ENCODE results near the gene TMC4. TPM values are rescaled to one million over a fixed set of nuclear protein-coding genes. Genes with fewer than 3 reads are reported as not detected.
"Not testable (repeated sequence)": the region's sequence is repeated elsewhere in the genome, so short reads cannot be mapped to it uniquely, and the experiment has no call there.

TMC4 gene
- total and polyA plus RNA-seq, 2 donors (not counting 1 experiment from before 2014, with no cell fraction given): not detected

DNA sequence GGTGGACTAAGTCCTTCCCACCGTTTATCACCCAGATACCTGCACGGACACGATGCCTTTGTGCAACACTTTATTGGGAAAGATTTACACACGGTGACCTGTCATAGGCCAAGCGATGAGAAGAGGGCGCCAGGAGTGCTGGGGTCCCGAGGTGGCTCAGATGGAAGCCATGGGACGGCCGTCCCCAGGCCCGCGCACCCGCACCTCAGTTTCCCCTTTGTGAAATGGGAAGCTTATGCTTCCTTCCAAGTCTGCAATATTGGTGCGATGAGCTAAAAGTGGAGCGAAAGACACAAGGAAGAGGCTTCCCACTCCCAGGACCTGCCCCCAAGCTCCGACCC is 369 bp upstream of the TMC4 start:
- ATAC-seq (ENCODE audit: low read depth) (no peak), DNase-seq (no peak)
- H3K4me1 Mint-ChIP-seq: peaks cover 18% of the 10 kb centered on the region
- WGBS (ENCODE audit: insufficient coverage): 54% methylated on average over 14 of the region's 15 CpGs
- no peak for TF ChIP-seq EZH2 (IDR thresholded peaks at IDR 0.05; ENCODE audit: borderline replicate concordance, insufficient read depth, low read depth, low read length, poor library complexity, severe bottlenecking)
- TF ChIP-seq, protein P1, sequence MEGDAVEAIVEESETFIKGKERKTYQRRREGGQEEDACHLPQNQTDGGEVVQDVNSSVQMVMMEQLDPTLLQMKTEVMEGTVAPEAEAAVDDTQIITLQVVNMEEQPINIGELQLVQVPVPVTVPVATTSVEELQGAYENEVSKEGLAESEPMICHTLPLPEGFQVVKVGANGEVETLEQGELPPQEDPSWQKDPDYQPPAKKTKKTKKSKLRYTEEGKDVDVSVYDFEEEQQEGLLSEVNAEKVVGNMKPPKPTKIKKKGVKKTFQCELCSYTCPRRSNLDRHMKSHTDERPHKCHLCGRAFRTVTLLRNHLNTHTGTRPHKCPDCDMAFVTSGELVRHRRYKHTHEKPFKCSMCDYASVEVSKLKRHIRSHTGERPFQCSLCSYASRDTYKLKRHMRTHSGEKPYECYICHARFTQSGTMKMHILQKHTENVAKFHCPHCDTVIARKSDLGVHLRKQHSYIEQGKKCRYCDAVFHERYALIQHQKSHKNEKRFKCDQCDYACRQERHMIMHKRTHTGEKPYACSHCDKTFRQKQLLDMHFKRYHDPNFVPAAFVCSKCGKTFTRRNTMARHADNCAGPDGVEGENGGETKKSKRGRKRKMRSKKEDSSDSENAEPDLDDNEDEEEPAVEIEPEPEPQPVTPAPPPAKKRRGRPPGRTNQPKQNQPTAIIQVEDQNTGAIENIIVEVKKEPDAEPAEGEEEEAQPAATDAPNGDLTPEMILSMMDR (IDR thresholded peaks at IDR 0.05): no peak
- H3K9me3 Mint-ChIP-seq (ENCODE audit: insufficient read depth): no peaks in the 10 kb centered on the region
- no peaks in the 10 kb centered on the region for H3K9me3 ChIP-seq (ENCODE audit: control extremely low read depth in 1 of 3, control insufficient read depth in 2 of 3, insufficient read depth in 1 of 3, low read length in 2 of 3)
- H3K27me3 Mint-ChIP-seq: no peaks in the 10 kb centered on the region
- H3K27me3 ChIP-seq (replicated peaks in 1 of 4; ENCODE audit: control extremely low read depth in 1 of 4, control insufficient read depth in 3 of 4, insufficient read depth in 4 of 4, low read length in 3 of 4): peaks cover 0 to 10% (median under 1%) of the 10 kb centered on the region in 4 experiments
- H3K36me3 ChIP-seq (replicated peaks in 1 of 2; ENCODE audit: control extremely low read depth in 1 of 2, control insufficient read depth in 1 of 2, extremely low read depth in 1 of 2, insufficient read depth in 2 of 2, low read length in 1 of 2): peaks cover 0 to 1% of the 10 kb centered on the region in 2 experiments
- H2AFZ ChIP-seq (ENCODE audit: insufficient read depth, low read depth, low read length, poor library complexity, severe bottlenecking): no peak overlapping the region
- no peak overlapping the region for H3K4me3 Mint-ChIP-seq
- CTCF ChIA-PET: interaction anchor here (0.9 to 8.5 kb wide), 3 partner anchors 17 to 59 kb away, joined by 3 to 50 read pairs (median 3); partner anchors contain the start of genes MBOAT7 and TSEN34
- H3K27ac Mint-ChIP-seq: no peak overlapping the region
- POLR2A ChIA-PET: interaction anchor here (0.6 to 1.8 kb wide), 2 partner anchors 16 to 443 kb away, joined by 8 read pairs; partner anchors contain the start of gene MBOAT7
- no peak overlapping the region for H3K27ac ChIP-seq (ENCODE audit: low read length in 2 of 2)
- peaks cover 7% of the 10 kb centered on the region for H4K20me1 ChIP-seq (ENCODE audit: control insufficient read depth, insufficient read depth, low read length, poor library complexity, severe bottlenecking)
- H3K79me2 ChIP-seq (ENCODE audit: control insufficient read depth, insufficient read depth, low read length): no peaks in the 10 kb centered on the region
- no peak overlapping the region for H3K9ac ChIP-seq (ENCODE audit: low read length)
- peaks cover 16 to 21% of the 10 kb centered on the region in 2 donors for H3K4me1 ChIP-seq (ENCODE audit: control insufficient read depth in 2 of 2, insufficient read depth in 2 of 2, low read length in 2 of 2)
- H3K4me3 ChIP-seq (ENCODE audit: control extremely low read depth in 1 of 5, extremely low read depth in 1 of 5, insufficient read depth in 1 of 5, low read depth in 2 of 5, low read length in 4 of 5): no peak overlapping the region
- peak overlapping the region; percentile 49 for H3K4me2 ChIP-seq (replicated peaks; ENCODE audit: low read depth, low read length, poor library complexity, severe bottlenecking)
- intact Hi-C loops (cut with micrococcal nuclease): loop anchor here (1.0 kb wide), 1 partner anchor 16 kb away; the partner anchor contains the start of gene MBOAT7

DNA sequence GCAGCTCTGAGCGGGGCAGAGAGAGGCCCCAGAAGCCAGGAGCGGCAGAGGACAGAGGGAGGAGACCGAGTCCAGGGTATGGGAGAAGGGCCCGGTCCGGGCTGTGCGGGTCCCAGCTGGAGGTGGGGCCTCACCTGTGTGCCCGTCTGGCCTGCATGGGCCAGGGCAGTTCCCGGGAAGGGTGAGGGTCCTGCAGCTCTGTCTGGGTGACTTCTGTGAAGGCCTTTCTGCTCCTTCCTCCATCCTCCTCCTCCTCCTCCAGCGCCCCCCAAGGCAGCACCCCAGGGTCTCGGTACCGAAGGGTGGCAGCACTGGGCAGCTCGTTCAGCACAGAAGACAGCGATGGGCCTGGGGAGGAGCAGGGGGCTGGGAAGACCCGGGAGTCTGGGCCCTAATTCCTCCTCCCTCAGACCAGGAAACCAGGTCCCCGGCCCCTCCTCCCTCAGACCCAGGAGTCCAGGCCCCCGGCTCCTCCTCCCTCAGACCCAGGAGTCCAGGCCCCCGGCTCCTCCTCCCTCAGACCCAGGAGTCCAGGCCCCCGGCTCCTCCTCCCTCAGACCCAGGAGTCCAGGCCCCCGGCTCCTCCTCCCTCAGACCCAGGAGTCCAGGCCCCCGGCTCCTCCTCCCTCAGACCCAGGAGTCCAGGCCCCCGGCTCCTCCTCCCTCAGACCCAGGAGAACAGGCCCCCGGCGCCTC is 1.1 kb downstream of the TMC4 start:
- ATAC-seq (ENCODE audit: low read depth); H3K79me2 ChIP-seq (ENCODE audit: control insufficient read depth, insufficient read depth, low read length); intact Hi-C loops (cut with micrococcal nuclease); H3K9me3 ChIP-seq (ENCODE audit: control extremely low read depth in 1 of 3, control insufficient read depth in 2 of 3, insufficient read depth in 1 of 3, low read length in 2 of 3); H3K27ac ChIP-seq (ENCODE audit: low read length in 2 of 2); H3K36me3 ChIP-seq (replicated peaks in 1 of 2; ENCODE audit: control extremely low read depth in 1 of 2, control insufficient read depth in 1 of 2, extremely low read depth in 1 of 2, insufficient read depth in 2 of 2, low read length in 1 of 2); H3K9me3 Mint-ChIP-seq (ENCODE audit: insufficient read depth); H4K20me1 ChIP-seq (ENCODE audit: control insufficient read depth, insufficient read depth, low read length, poor library complexity, severe bottlenecking); H3K4me3 Mint-ChIP-seq; H3K27me3 Mint-ChIP-seq; H2AFZ ChIP-seq (ENCODE audit: insufficient read depth, low read depth, low read length, poor library complexity, severe bottlenecking); H3K4me2 ChIP-seq (replicated peaks; ENCODE audit: low read depth, low read length, poor library complexity, severe bottlenecking); H3K27ac Mint-ChIP-seq; H3K4me3 ChIP-seq (ENCODE audit: control extremely low read depth in 1 of 5, extremely low read depth in 1 of 5, insufficient read depth in 1 of 5, low read depth in 2 of 5, low read length in 4 of 5); H3K9ac ChIP-seq (ENCODE audit: low read length); DNase-seq: not testable (repeated sequence)
- H3K27me3 ChIP-seq (replicated peaks in 1 of 4; ENCODE audit: control extremely low read depth in 1 of 4, control insufficient read depth in 3 of 4, insufficient read depth in 4 of 4, low read length in 3 of 4): peaks cover 0 to 11% (median 2%) of the 10 kb centered on the region in 4 experiments
- peaks cover 17 to 24% of the 10 kb centered on the region in 2 donors for H3K4me1 ChIP-seq (ENCODE audit: control insufficient read depth in 2 of 2, insufficient read depth in 2 of 2, low read length in 2 of 2)
- WGBS (ENCODE audit: insufficient coverage): 93% methylated on average over 14 of the region's 23 CpGs
- POLR2A ChIA-PET: interaction anchor here (0.5 kb wide), 1 partner anchor 266 kb away, joined by 4 read pairs; no protein-coding TSS in a partner anchor
- CTCF ChIA-PET: interaction anchor here (1.0 to 8.5 kb wide), 2 partner anchors 14 to 19 kb away, joined by 3 to 50 read pairs; partner anchors contain the start of genes MBOAT7 and TSEN34
- peaks cover 21% of the 10 kb centered on the region for H3K4me1 Mint-ChIP-seq

Data from B cell (primary cell).